NCI-H1105 treated with DMSO at 0.1 percent for 48 hours (cell line): Measurements from ENCODE around the gene LGALS8.

Experiments used
- DNase-seq: peaks from one replicate; lab custom pipeline; 2025; lab: John Stamatoyannopoulos, UW

Gene LGALS8

DNA sequence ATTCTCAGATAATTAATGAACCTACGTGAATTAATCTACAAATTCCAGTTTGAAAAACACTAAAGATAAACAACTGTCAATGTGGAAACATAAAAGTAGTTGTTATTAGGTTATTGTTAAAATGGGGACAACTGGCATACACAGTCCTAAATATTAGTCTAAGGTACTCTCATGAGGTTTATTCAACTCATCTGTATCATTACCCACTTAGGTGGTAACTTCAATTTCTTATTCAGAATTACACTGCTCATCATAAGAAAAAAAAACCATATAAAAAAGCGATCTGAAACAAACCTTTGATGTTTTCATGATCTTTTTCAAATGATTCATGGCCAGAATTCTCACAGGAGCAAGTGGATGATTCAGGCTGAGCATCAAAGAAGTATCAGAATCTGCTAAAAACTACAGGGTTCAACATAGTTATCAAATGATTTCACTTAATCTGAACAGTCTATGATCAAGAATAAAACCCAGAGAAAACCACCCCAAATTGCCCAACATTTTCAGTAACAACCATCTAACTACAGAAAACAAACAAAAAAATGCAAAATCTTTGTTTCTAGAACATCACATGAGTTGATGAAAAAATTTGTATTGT is 66.9 kb downstream of the LGALS8 start:
- no peak for DNase-seq

DNA sequence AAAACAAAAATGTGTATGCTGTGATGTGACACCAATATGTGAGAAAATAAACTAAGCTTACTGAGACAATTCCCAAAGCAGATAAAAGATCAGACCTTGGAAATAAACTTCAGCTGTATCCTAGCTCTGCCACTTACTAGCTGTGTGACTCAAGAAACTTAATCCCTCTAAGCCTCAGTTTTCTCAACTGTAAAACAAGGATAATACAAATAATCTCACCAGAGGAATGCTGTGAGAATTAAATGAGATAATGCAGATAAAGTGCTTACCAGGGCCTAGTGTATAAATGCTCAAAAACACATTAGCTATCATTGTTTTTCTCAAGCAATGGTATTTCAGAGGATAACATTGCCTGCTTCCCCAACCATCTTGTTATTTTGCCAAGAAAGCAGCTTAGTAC is 78.4 kb downstream of the LGALS8 start:
- DNase-seq: no peak
